NB4 (cell line): ENCODE measurements around the gene GEMIN4.

ENCODE experiments used
- CTCF ChIP-seq: IDR thresholded peaks from one replicate; pipeline ENCODE4 v1.5.1; 2012; ENCODE audit warnings: low read depth, low read length
- MAX ChIP-seq: IDR thresholded peaks from 2 replicates; pipeline ENCODE4 v1.6.1; 2011; ENCODE audit warnings: low read depth, low read length
- MYC ChIP-seq: IDR thresholded peaks from 2 replicates; pipeline ENCODE4 v1.6.1; 2011; ENCODE audit warnings: low read depth, low read length
- POLR2A ChIP-seq: IDR thresholded peaks from 2 replicates; pipeline ENCODE4 v1.6.1; 2011; ENCODE audit warnings: mild to moderate bottlenecking; ENCODE audit not compliant: insufficient read length; ENCODE audit errors: extremely low read depth

- no peak for TF ChIP-seq CTCF
- TF ChIP-seq POLR2A, result no peak
- TF ChIP-seq MAX, result no peak
- TF ChIP-seq MYC, result no peak
These were observed 26.3 kb downstream of the GEMIN4 start for GRCh38 chr17:725746-726145.
